Measurements from ENCODE around the gene ANGPTL2.

ANGPTL2 gene

GRCh38 chr9:127119320-127119709 lies 3.1 kb downstream of the ANGPTL2 start:
- H3K4me1 ChIP-seq (ENCODE audit: low read length), result peaks cover 26% of the 10 kb centered on the region
- no peak overlapping the region for H3K27ac ChIP-seq (ENCODE audit: low read length)
- no peak overlapping the region for H2AFZ ChIP-seq (ENCODE audit: low read length)
- 0 out of 2 replicates have a peak, but pooled peaks cover 4% of the 10 kb centered on the region for H3K79me2 ChIP-seq (ENCODE audit: low read length)
- TF ChIP-seq CTCF (IDR thresholded peaks at IDR 0.05; ENCODE audit: low read length), result no peak
- no peak for TF ChIP-seq EZH2 (optimal IDR thresholded peaks at IDR 0.05; ENCODE audit: low read depth, low read length)
- TF ChIP-seq EZH2phosphoT487 (IDR thresholded peaks at IDR 0.05; ENCODE audit: low read length), result no peak
- H3K36me3 ChIP-seq (replicated peaks; ENCODE audit: insufficient read depth, low read length), result no peaks in the 10 kb centered on the region
- peaks cover 8% of the 10 kb centered on the region; the same call in 1 of the 2 replicates for H3F3A ChIP-seq (ENCODE audit: insufficient read depth, low read length)
- H3K9ac ChIP-seq (ENCODE audit: low read length), result no peak overlapping the region
- H4K20me1 ChIP-seq (ENCODE audit: insufficient read depth, low read length), result no peaks in the 10 kb centered on the region
- no peaks in the 10 kb centered on the region for H3K9me3 ChIP-seq (replicated peaks; ENCODE audit: insufficient read depth, low read length)
- H3K4me2 ChIP-seq (ENCODE audit: low read depth, low read length), result no peak overlapping the region
- no peak for DNase-seq
- H3K9me2 ChIP-seq (replicated peaks; ENCODE audit: insufficient read depth, low read length), result no peaks in the 10 kb centered on the region
- no peaks in the 10 kb centered on the region for H3K27me3 ChIP-seq (replicated peaks; ENCODE audit: insufficient read depth, low read length)
- no peak overlapping the region for H3K4me3 ChIP-seq (ENCODE audit: low read length)

- peaks cover 8% of the 10 kb centered on the region; the same call in 1 of the 2 replicates for H3F3A ChIP-seq (ENCODE audit: insufficient read depth, low read length)
- H3K79me2 ChIP-seq (ENCODE audit: low read length), result 0 out of 2 replicates have a peak, but pooled peaks cover 4% of the 10 kb centered on the region
- H2AFZ ChIP-seq (ENCODE audit: low read length), result no peak overlapping the region
- H3K4me1 ChIP-seq (ENCODE audit: low read length), result peaks cover 31% of the 10 kb centered on the region
- H3K9me3 ChIP-seq (replicated peaks; ENCODE audit: insufficient read depth, low read length), result no peaks in the 10 kb centered on the region
- no peak for TF ChIP-seq CTCF (IDR thresholded peaks at IDR 0.05; ENCODE audit: low read length)
- no peak for TF ChIP-seq EZH2 (optimal IDR thresholded peaks at IDR 0.05; ENCODE audit: low read depth, low read length)
- no peak for TF ChIP-seq EZH2phosphoT487 (IDR thresholded peaks at IDR 0.05; ENCODE audit: low read length)
- H3K4me3 ChIP-seq (ENCODE audit: low read length), result no peak overlapping the region
- H3K9ac ChIP-seq (ENCODE audit: low read length), result no peak overlapping the region
- no peak overlapping the region for H3K4me2 ChIP-seq (ENCODE audit: low read depth, low read length)
- DNase-seq, result no peak
- H3K27ac ChIP-seq (ENCODE audit: low read length), result no peak overlapping the region
- no peaks in the 10 kb centered on the region for H3K9me2 ChIP-seq (replicated peaks; ENCODE audit: insufficient read depth, low read length)
- no peaks in the 10 kb centered on the region for H4K20me1 ChIP-seq (ENCODE audit: insufficient read depth, low read length)
- H3K27me3 ChIP-seq (replicated peaks; ENCODE audit: insufficient read depth, low read length), result no peaks in the 10 kb centered on the region
- no peaks in the 10 kb centered on the region for H3K36me3 ChIP-seq (replicated peaks; ENCODE audit: insufficient read depth, low read length)
These were observed 3.7 kb downstream of the ANGPTL2 start for GRCh38 chr9:127118597-127119319.

GRCh38 chr9:127117801-127118200 lies 4.6 kb downstream of the ANGPTL2 start:
- DNase-seq, result no peak
- H4K20me1 ChIP-seq (ENCODE audit: insufficient read depth, low read length), result no peaks in the 10 kb centered on the region
- no peaks in the 10 kb centered on the region for H3K9me3 ChIP-seq (replicated peaks; ENCODE audit: insufficient read depth, low read length)
- no peak overlapping the region for H3K4me3 ChIP-seq (ENCODE audit: low read length)
- H3K4me1 ChIP-seq (ENCODE audit: low read length), result peaks cover 31% of the 10 kb centered on the region
- H3K9ac ChIP-seq (ENCODE audit: low read length), result no peak overlapping the region
- no peaks in the 10 kb centered on the region for H3K27me3 ChIP-seq (replicated peaks; ENCODE audit: insufficient read depth, low read length)
- no peaks in the 10 kb centered on the region for H3K9me2 ChIP-seq (replicated peaks; ENCODE audit: insufficient read depth, low read length)
- H3K36me3 ChIP-seq (replicated peaks; ENCODE audit: insufficient read depth, low read length), result no peaks in the 10 kb centered on the region
- H3K27ac ChIP-seq (ENCODE audit: low read length), result no peak overlapping the region
- H3K4me2 ChIP-seq (ENCODE audit: low read depth, low read length), result no peak overlapping the region
- H2AFZ ChIP-seq (ENCODE audit: low read length), result no peak overlapping the region
- 0 out of 2 replicates have a peak, but pooled peaks cover 4% of the 10 kb centered on the region for H3K79me2 ChIP-seq (ENCODE audit: low read length)
- H3F3A ChIP-seq (ENCODE audit: insufficient read depth, low read length), result peaks cover 8% of the 10 kb centered on the region; the same call in 1 of the 2 replicates
- TF ChIP-seq CTCF (IDR thresholded peaks at IDR 0.05; ENCODE audit: low read length) (no peak), EZH2 (optimal IDR thresholded peaks at IDR 0.05; ENCODE audit: low read depth, low read length) (no peak), EZH2phosphoT487 (IDR thresholded peaks at IDR 0.05; ENCODE audit: low read length) (no peak)
